ENCODE data around the gene C1orf50.

C1orf50 gene

GRCh38 chr1:42779725-42780124 is 12.7 kb downstream of the C1orf50 start:
- Histone ChIP-seq H3K9me3 (ENCODE audit: control insufficient read depth, low read length) (no peaks in the 10 kb centered on the region), H3K4me1 (no peaks in the 10 kb centered on the region), H3K4me3 (ENCODE audit: low read depth, low read length) (no peak overlapping the region), H3K4me2 (ENCODE audit: low read length) (no peak overlapping the region), H3K9ac (no peak overlapping the region), H3K79me2 (no peaks in the 10 kb centered on the region), H2AFZ (no peak overlapping the region), H3K27ac (no peak overlapping the region), H3K27me3 (ENCODE audit: control insufficient read depth, insufficient read depth, low read length) (no peaks in the 10 kb centered on the region), H3K36me3 (ENCODE audit: control insufficient read depth, insufficient read depth, low read length) (no peaks in the 10 kb centered on the region)
- no peak for TF ChIP-seq CTCF (IDR thresholded peaks at IDR 0.05)

GRCh38 chr1:42780176-42780575 is 13.1 kb downstream of the C1orf50 start:
- H3K27me3 ChIP-seq (ENCODE audit: control insufficient read depth, insufficient read depth, low read length) = no peaks in the 10 kb centered on the region
- no peak overlapping the region for H3K9ac ChIP-seq
- no peaks in the 10 kb centered on the region for H3K4me1 ChIP-seq
- no peak for TF ChIP-seq CTCF (IDR thresholded peaks at IDR 0.05)
- no peaks in the 10 kb centered on the region for H3K9me3 ChIP-seq (ENCODE audit: control insufficient read depth, low read length)
- no peak overlapping the region for H3K4me3 ChIP-seq (ENCODE audit: low read depth, low read length)
- no peaks in the 10 kb centered on the region for H3K36me3 ChIP-seq (ENCODE audit: control insufficient read depth, insufficient read depth, low read length)
- H2AFZ ChIP-seq = no peak overlapping the region
- H3K79me2 ChIP-seq = no peaks in the 10 kb centered on the region
- no peak overlapping the region for H3K4me2 ChIP-seq (ENCODE audit: low read length)
- no peak overlapping the region for H3K27ac ChIP-seq

GRCh38 chr1:42783092-42783491 is 16.0 kb downstream of the C1orf50 start:
- Histone ChIP-seq H3K79me2 (no peaks in the 10 kb centered on the region), H3K4me1 (no peaks in the 10 kb centered on the region), H3K9me3 (ENCODE audit: control insufficient read depth, low read length) (no peaks in the 10 kb centered on the region), H3K4me2 (ENCODE audit: low read length) (no peak overlapping the region), H3K27me3 (ENCODE audit: control insufficient read depth, insufficient read depth, low read length) (no peaks in the 10 kb centered on the region), H3K27ac (no peak overlapping the region), H2AFZ (no peak overlapping the region), H3K4me3 (ENCODE audit: low read depth, low read length) (no peak overlapping the region), H3K9ac (no peak overlapping the region), H3K36me3 (ENCODE audit: control insufficient read depth, insufficient read depth, low read length) (no peaks in the 10 kb centered on the region)
- TF ChIP-seq CTCF (IDR thresholded peaks at IDR 0.05) = no peak

- TF ChIP-seq CTCF (IDR thresholded peaks at IDR 0.05) = no peak
- H3K9ac ChIP-seq = no peak overlapping the region
Observed at GRCh38 chr1:42784547-42784945, 17.5 kb downstream of the C1orf50 start.

GRCh38 chr1:42784946-42785693 is 18.1 kb downstream of the C1orf50 start, which contains the start of gene TMEM269:
Gene TMEM269, plus strand, starts transcription at chr1:42784991. Its CDS starts 4,903 bp downstream, at chr1:42789894.
- H3K9ac ChIP-seq = no peak within 1 kb of the TSS
- peak within 1 kb of the TSS; percentile 66 for H2AFZ ChIP-seq
- H3K4me2 ChIP-seq (ENCODE audit: low read length) = peak within 1 kb of the TSS; percentile 37
- H3K4me3 ChIP-seq (ENCODE audit: low read depth, low read length) = peak within 1 kb of the TSS; percentile 14
- H3K27me3 ChIP-seq (ENCODE audit: control insufficient read depth, insufficient read depth, low read length) = no peaks in the 10 kb centered on the region
- no peaks in the 10 kb centered on the region for H3K36me3 ChIP-seq (ENCODE audit: control insufficient read depth, insufficient read depth, low read length)
- H3K27ac ChIP-seq = no peak within 1 kb of the TSS
- no peaks in the 10 kb centered on the region for H3K4me1 ChIP-seq
- H3K9me3 ChIP-seq (ENCODE audit: control insufficient read depth, low read length) = no peaks in the 10 kb centered on the region
- no peak for TF ChIP-seq CTCF (IDR thresholded peaks at IDR 0.05)
- H3K79me2 ChIP-seq = no peaks in the 10 kb centered on the region

More at GRCh38 chr1:42784547-42784945, 17.5 kb downstream of the C1orf50 start:
- Histone ChIP-seq H3K27ac (no peak overlapping the region), H3K9me3 (ENCODE audit: control insufficient read depth, low read length) (no peaks in the 10 kb centered on the region), H3K4me2 (ENCODE audit: low read length) (no peak overlapping the region), H3K4me3 (ENCODE audit: low read depth, low read length) (no peak overlapping the region), H3K4me1 (no peaks in the 10 kb centered on the region), H2AFZ (no peak overlapping the region), H3K79me2 (no peaks in the 10 kb centered on the region), H3K27me3 (ENCODE audit: control insufficient read depth, insufficient read depth, low read length) (no peaks in the 10 kb centered on the region), H3K36me3 (ENCODE audit: control insufficient read depth, insufficient read depth, low read length) (no peaks in the 10 kb centered on the region)

Measured in parathyroid adenoma (tissue), 2 donors.